HG03135 (cell line): ENCODE measurements around the gene GPR15LG.
"Not testable (repeated sequence)": the region's sequence is repeated elsewhere in the genome, so short reads cannot be mapped to it uniquely, and the experiment has no call there.

Experiments
- ATAC-seq: cut with Tn5 transposase; IDR thresholded peaks from one replicate; pipeline ENCODE4 v1.9.1; 2021; ENCODE audit warnings: mild to moderate bottlenecking, moderate library complexity; ENCODE audit not compliant: unreplicated experiment

The GPR15LG gene

DNA sequence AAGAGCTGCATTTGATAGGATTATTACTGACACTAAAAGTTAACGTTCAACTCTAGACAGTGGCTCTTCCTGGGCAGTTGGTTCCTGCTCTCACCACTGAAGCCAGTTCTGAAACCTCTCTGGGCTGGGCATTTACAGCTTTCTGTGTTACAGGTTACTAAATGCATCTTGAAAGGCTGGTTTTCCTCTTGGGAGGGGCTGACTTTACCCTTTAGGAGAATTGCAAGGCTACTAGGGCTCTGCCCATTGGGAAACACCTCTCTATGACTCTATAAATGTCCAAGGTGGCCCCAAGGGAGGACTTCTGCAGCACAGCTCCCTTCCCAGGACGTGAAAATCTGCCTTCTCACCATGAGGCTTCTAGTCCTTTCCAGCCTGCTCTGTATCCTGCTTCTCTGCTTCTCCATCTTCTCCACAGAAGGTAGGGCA lies at the start of gene GPR15LG:
GPR15LG (plus strand) TSS at position 301 of the 429 bp plus-strand sequence; CDS start at position 352, 51 bp downstream.
- no peak for ATAC-seq

DNA sequence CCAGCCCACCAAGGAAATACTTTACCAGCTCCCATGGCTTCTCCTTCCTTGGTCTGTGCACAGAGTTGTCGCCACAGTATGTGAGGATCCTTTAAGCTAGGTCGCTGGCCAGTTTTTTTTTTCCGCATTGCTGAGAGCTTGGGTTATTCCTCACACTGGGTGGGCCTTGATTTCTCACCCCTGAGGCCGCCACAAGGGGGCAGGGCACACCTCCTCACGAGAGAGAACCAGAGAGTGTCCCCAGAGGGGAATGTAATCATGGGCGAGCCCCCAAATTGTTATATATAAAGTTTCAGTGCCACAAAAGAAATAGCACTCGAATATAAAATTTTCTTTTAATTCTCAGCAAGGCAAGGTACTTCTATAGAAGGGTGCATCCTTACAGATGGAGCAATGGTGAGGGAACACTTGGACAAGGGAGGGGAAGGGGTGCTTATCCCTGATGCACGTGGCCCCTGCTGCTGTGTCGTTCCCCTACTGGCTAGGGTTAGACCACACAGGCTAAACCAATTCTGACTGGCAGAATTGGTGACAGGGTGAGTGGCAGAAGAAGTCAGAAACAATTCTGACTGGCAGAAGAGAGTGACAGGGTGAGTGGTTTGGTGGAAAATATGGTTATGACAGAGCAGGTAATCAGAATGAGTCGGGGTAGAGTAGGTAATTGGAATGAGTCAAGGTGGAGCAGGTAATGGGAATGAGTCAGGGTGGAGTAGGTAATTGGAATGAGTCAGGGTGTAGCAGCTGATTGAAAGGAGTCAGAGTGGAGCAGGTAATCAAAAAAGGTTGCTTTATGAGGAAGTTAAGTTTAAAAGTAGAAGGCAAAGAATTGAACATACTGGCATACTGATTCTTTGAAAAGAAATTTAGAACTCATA lies 47.5 kb upstream of the GPR15LG start:
- ATAC-seq, result not testable (repeated sequence)

DNA sequence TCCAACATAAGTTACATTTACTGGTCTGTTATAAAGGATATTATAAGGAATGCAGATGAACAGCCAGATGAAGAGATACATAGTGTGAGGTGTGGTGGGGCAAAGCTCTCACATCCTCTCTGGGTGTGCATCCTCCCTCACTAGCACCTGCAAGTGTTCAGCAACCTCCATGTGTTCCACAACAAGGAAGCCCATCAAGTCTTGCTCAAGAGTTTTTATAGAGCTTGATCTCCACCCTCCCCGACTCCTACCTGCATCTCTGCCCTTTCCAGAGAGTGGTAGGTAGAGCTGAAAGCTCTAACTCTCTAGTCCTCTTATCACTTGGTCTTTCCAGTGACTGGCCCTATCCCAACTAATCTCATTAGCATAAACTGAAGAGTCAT lies 46.8 kb upstream of the GPR15LG start:
- no peak for ATAC-seq

DNA sequence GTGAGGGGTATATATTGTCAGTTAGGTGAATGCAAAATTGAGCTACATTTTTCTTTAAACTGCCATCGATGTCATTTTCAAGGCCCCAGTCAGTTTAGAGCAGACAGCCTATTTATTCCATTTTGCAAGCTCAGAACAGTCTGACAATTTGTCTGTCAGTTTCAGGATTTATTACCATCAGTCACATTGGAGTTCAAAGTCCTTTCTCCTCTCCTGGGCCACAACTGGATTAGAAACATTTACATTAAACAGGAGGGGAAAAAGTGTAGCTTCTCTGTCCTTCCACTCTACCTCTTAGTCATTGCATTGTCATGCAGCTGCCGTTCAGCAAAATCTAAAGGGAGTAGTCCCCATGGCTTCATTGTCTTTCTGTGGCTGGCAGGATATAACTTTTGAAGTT lies 37.8 kb upstream of the GPR15LG start:
- ATAC-seq, result no peak

DNA sequence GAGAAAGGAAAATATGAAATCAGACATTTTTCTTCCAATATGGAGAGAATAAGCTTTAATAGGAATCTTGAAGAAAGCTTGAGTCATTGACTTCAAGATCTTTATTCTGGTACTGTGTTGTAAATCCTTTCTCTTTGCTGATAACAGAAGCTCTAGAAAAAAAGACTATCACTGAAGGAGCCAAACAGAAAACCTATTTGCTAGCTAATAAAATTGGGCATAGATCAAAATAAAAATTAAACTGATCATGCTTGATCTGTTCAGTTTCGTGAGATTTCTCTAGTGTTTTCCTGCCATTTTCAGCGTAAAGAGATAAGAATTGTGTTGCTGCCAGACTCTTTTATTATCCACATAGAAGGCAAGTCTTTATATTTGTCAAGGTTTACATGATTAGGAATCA lies 35.8 kb upstream of the GPR15LG start:
- no peak for ATAC-seq

DNA sequence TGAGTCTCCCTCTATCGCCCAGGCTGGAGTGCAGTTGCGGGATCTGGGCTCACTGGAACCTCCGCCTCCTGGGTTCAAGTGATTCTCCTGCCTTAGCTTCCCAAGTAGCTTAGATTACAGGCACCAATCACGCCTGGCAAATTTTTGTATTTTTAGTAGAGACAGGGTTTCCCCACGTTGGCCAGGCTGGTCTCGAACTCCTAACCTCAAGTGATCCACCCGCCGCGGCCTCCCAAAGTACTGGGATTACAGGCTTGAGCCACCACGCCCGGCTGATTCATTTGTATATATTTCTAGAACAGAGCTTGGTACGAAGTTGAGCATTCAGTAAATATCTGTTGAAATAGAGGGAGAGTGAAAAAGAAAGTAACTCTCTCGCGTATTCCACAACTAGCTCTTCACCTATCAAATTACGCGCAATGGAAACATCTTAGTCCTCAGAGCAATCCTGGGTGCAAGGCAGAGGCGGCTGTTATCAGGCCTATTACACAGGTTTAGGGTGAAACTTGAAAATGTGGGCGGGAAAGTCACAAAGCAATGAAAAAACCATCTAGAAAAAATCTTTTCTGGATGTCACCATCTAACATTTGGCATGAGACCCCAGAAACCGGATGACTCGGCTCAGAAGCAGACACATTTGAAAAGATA lies 35.0 kb upstream of the GPR15LG start:
- ATAC-seq, result no peak

DNA sequence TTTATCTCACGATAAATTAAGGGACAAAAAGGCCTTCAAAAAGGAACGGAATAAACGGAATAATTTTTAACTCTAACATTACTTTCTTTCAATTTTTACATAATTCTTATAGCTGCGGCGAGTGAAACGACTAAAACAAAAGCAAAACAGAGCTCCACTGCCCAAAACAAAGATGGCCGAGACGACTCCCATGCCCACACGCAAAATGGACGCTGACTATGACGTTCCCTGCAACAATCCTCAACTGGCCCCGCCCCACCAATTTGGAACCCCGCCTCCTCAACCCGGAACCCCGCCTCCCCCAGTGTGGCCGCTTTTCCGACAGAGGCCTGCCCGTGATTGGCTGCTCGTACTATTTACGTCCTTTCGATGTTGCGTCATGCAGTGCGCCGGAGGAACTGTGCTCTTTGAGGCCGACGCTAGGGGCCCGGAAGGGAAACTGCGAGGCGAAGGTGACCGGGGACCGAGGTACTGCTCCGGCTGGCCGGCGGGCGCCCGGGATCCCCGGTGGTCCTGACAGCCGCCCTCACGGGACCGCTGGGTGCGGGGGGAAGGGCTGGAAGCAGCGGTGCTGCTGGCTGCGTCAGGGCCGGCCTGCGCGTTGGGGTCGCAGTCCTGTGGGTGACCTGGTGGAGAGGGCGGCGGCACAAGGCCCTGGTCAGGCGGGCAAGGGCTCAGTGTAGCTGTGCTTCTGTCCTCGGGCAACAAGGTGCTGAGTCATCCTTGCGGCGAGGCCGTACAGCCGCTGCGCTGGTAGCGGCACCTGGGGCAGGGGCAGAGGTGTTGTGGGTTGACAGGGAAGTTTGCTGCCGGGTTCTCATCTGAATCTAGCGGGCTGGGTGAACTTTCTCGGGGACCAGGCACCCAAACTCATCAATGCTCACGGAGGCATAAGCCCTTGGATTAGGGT lies 34.2 kb upstream of the GPR15LG start, which contains the start of gene GHITM:
GHITM (plus strand) TSS at position 384 of the 910 bp plus-strand sequence. CDS start 1,992 bp downstream, outside the sequence.
- ATAC-seq, result peak; percentile 99

DNA sequence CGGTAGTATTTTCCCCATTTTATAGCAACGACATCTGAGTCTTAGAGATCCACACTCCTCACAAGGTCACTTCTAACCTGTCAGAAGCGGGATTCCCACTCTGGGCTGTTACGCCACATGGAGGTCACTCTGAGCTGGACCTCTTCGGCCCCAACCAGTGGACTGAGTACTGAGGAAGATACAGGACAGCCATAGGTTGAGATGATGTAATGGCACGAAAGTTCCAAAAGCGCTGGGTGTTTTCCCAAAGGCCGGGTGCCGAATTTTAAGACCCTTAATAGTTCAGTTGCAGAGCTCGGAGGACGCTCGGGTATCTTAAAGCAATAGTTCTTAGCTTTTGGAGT lies 33.6 kb upstream of the GPR15LG start:
- no peak for ATAC-seq

DNA sequence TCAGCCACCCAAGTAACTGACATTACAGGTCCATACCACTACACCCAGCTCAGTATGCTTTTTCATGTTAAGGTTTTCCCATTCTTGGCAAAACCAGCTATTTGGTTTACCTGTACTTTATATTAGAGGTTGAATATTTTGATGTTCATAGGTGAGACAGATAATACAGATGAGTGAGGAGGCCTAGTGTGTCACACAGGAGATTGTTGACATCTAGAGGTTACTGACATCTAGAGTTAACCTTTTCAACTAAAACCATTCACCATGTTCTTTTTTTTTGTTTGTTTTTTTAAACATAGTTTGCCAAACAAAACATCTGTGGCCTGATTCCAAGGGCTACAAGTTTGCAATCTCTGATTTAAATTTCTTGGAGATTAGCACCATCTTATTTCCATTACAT lies 26.3 kb upstream of the GPR15LG start:
- ATAC-seq, result no peak

DNA sequence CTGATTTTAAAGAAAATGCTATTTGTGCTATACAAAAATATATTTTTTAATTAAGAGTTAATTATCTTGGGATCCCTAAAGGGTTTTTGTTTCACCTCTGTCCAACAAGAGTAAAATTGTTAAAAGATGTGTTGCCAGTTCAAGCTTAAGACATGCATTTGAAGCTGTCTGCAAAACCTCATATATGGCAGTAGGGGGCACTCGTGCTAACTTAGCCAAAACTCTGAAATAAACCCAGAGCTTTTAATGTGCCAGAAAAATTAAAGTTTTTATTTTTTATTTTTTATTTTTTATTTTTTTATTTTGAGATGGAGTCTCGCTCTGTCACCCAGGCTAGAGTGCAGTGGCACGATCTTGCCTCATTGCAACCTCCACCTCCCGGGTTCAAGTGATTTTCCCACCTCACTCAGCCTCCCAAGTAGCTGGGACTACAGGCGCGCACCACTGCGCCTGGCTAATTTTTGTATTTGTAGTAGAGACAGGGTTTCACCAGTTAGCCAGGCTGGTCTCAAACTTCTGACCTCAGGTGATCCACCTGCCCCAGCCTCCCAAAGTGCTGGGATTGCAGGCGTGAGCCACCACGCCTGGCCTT lies 25.5 kb upstream of the GPR15LG start:
- ATAC-seq, result peak; percentile 52

DNA sequence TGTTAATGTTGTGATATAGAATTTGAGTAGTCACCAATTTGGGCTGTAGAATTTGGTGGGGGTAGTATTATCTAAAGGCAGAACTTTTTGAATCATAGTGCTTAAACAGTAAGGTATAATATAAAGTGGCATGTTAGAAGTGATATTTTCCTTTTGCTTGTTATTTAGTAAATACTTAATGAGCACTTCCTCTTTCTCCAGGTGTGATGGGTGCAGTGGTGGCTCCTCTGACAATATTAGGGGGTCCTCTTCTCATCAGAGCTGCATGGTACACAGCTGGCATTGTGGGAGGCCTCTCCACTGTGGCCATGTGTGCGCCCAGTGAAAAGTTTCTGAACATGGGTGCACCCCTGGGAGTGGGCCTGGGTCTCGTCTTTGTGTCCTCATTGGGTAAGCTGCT lies 23.7 kb upstream of the GPR15LG start:
- ATAC-seq, result no peak

DNA sequence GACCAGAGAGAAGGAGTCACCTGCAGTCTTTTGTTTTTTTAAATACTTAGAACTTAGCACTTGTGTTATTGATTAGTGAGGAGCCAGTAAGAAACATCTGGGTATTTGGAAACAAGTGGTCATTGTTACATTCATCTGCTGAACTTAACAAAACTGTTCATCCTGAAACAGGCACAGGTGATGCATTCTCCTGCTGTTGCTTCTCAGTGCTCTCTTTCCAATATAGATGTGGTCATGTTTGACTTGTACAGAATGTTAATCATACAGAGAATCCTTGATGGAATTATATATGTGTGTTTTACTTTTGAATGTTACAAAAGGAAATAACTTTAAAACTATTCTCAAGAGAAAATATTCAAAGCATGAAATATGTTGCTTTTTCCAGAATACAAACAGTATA lies 20.8 kb upstream of the GPR15LG start:
- no peak for ATAC-seq

DNA sequence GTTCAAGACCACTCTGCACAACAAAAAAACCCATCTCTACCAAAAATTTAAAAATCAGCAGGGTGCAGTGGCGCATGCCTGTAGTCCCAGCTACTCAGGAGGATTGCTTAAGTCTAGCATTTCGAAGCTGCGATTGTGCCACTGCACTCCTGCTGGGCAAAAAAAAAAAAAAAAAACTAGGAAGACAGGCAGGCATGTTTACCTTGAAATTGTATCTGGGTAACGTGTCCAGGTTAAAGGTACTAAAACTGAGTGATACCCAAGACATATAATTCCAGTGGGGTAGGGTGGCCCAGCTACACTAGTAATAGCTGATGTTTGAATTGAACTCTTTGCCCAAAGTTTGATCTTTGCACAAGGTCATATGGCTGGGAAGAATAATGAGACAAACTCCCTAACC lies 18.1 kb upstream of the GPR15LG start:
- ATAC-seq, result no peak

DNA sequence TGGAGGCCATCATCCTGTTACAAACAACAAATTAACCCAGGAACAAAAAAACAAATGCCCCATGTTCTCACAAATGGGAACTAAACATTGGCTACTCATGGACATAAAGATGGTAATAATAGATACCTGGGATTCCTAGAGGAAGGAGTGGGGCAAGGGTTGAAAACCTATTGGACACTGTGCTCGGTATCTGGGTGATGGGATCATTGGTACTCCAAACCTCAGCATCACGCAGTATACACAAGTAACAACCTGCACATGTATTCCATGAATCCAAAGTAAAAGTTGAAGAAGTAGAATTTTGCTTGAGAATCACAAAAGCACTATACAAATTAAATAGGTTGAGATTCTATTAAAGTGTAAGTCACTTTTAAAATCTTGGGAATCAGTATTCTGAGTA lies 17.6 kb upstream of the GPR15LG start:
- ATAC-seq, result no peak

DNA sequence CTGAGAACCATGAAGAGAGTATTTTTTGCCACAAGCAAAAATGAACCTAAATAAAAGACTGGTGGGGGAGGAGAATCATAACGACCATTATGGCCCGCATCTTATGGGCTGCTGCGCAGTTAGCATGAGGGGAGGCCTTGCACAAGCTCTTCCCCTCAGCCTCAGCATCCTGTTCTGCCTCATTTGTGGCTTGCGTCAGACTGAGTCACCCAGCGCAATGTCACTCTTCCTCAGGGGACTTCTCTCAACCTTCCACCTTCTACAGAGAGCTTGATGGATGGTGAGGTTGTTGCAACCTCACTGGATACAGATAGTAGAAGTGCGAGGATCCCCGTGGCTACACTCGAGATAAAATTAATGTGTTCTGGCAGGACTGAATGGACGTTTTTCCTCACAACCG lies 16.8 kb upstream of the GPR15LG start:
- ATAC-seq, result no peak

DNA sequence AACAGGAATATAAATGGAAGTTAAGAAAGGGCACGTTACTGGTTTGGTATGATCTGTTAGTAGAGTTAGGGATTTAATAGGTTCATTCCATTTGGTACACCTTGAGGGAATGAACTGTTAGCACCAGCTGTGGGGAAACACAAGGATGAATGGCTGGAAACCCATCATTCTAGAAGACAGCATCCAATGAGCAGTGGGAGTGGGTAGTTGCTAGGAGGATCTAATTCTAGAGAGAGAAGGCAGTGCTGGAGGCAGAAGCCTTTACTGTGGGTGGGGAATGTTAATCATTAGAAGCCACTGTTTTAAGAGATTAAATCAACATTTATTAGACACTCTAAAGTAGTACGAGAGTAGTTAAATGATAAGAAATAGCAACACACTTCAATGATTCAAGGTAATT lies 15.5 kb upstream of the GPR15LG start:
- no peak for ATAC-seq

DNA sequence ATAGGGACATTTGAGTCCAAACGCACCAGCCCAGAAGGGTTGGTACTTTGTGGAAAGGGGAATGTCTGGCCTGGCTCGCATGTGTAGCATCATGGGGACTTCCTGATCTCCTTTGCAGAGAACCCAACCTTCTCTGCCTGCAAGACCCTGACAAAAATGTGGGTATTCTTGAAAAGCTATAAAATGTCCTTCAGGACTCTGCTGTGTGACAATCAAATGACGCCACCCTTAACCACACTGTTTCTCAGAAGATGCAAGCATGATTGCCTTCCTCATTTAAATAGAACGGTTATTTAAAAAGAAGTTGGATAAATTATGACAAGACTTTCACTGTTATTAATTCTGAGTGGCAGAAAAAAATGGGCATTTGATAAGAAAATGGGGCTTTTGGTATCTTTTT lies 15.1 kb upstream of the GPR15LG start:
- no peak for ATAC-seq

DNA sequence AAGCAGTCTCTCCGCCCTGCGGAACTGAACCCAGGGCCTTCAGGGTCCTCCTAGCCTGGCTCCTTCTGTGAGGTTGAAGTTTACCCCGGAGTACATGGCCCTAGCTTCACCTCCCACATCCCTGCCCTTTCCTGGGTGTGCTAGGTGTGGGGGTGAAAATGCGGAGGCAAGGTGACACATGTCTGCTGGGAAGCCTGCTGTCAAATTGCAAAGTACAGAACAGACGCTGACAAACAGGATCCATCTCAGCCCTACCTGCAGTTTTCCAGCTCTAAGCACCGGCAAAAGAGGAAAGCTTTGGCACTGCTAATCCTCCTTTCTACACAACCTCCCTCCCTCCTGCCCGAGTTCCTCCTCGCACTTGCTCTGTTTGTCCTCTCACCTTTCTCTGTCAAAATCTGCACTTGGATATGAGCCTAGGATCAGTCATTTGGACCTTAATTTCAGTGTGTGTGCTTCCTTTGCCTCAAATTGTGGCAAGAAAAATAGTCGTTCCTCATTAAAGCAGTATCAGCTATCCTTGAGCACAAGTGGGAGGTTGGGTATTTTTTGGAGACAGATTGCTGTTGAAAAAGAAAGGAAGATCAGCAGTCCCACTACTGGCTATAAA lies 14.4 kb upstream of the GPR15LG start:
- no peak for ATAC-seq

DNA sequence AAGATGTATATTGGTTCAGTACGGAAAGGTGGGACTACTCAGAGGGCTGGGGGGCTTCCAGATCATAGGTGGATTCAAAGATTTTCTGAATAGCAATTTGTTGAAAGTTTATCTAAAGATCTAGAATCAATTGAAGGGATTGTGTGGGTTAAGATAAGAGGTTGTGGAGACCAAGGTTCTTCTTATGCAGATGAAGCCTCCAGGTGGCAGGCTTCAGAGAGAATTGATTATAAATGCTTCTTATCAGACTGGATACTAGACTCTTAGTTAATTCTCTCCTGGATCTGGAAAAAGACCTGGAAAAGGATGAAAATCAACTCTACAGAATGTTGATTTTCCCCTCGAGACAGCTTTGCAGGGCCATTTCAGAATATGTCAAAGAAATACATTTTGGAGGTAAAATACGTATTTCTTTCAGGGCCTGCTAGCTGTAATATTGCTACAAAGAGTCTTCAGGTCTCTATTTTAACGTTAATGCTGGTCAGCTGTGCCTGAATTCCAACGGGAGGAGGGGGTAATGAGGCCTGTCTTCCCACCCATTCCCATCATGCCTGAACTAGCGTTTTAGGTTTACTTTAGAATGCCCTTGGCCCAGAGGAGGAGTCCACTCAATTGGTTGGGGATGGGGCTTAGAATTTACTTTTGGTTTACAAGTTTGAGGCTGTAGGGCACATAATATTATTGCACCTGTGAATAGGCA lies 12.8 kb upstream of the GPR15LG start:
- ATAC-seq, result no peak

DNA sequence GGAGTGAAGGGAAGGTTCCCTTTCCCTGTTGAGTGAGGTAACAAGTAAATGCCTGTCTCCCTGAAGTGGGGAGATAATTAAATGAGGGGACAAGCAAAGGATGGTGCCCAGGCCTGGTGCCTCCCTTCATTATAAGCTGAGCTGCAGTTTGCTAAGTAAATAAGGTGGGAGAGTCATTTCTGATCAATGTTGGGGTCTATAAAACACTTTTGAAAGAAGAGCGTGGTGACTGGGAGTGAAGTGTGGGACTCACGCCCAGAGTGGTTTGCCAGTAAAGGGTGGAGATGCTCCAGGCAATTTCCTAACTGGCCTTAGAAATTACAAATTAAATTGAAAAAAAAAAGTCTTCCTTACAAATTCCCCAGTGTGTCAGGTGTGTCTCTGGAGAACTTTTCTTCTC lies 9.6 kb upstream of the GPR15LG start:
- ATAC-seq, result no peak
